H1 (cell line): ENCODE measurements around the gene RNF111. TPM values are rescaled to one million over a fixed set of nuclear protein-coding genes. Genes with fewer than 3 reads are reported as not detected.

Source experiments
- CTCF ChIA-PET: fragments of 300-600 bp; sonication (Branson Sonifier 250); formaldehyde crosslinking; loops from one replicate; lab custom pipeline; 2021; ENCODE audit not compliant: partially characterized antibody; lab: Charles Lee
- POLR2A ChIA-PET: fragments of 300-600 bp; sonication (Branson Sonifier 250); formaldehyde crosslinking; loops from one replicate; lab custom pipeline; 2021; ENCODE audit warnings: inconsistent platforms; ENCODE audit not compliant: partially characterized antibody; lab: Charles Lee
- DNase-seq, 2 experiments: peaks; one replicate each; pipeline versions ENCODE4 v3.0.0 to v3.0.0-alpha.2; 2010 to 2022; ENCODE audit warnings: low spot score in 2 of 2, low read depth in 1 of 2, mixed read lengths in 1 of 2
- FAIRE-seq: peaks from 2 replicates; lab custom pipeline; 2011; peaks lifted over from hg19 to GRCh38; lab: Jason Lieb, UNC
- H2AFZ ChIP-seq: 2 replicates; pipeline ENCODE4 v1.8.1; 2012; ENCODE audit warnings: low read length, inconsistent platforms
- H2AK5ac ChIP-seq: 2 replicates; pipeline ENCODE4 v1.6.1; 2013; ENCODE audit warnings: low read depth, low read length
- H2BK120ac ChIP-seq: replicated peaks from 2 replicates; pipeline ENCODE3; 2013; ENCODE audit warnings: low read depth, low read length, inconsistent platforms
- H2BK12ac ChIP-seq: 2 replicates; pipeline ENCODE4 v1.6.1; 2013; ENCODE audit warnings: low read depth, low read length
- H2BK15ac ChIP-seq: 2 replicates; pipeline ENCODE4 v1.6.1; 2013; ENCODE audit warnings: low read length
- H2BK20ac ChIP-seq: 2 replicates; pipeline ENCODE4 v1.6.1; 2013; ENCODE audit warnings: low read length
- H2BK5ac ChIP-seq: 2 replicates; pipeline ENCODE4 v1.6.1; 2013; ENCODE audit warnings: low read depth, low read length
- H3K14ac ChIP-seq: 2 replicates; pipeline ENCODE4 v1.6.1; 2013; ENCODE audit warnings: inconsistent platforms; ENCODE audit not compliant: insufficient read length
- H3K18ac ChIP-seq: 2 replicates; pipeline ENCODE4 v1.6.1; 2013; ENCODE audit warnings: low read length; ENCODE audit errors: extremely low read depth
- H3K23ac ChIP-seq: 2 replicates; pipeline ENCODE4 v1.6.1; 2013; ENCODE audit warnings: inconsistent platforms; ENCODE audit not compliant: insufficient read length
- H3K23me2 ChIP-seq: 2 replicates; pipeline ENCODE4 v1.6.1; 2013; ENCODE audit warnings: low read depth, low read length
- H3K27ac ChIP-seq: 2 replicates; pipeline ENCODE4 v1.6.1; 2011; ENCODE audit warnings: low read depth, low read length, inconsistent platforms
- H3K27me3 ChIP-seq, 4 experiments: replicated peaks in 1 of 4; 1 replicate in 1 of 4; 2 replicates in 3 of 4; pipeline versions ENCODE4 v1.6.1 to v1.8.1; 2011 to 2013; ENCODE audit warnings: low read length in 3 of 4, mild to moderate bottlenecking in 3 of 4, inconsistent platforms in 2 of 4, mixed read lengths in 2 of 4, moderate library complexity in 1 of 4; ENCODE audit not compliant: control insufficient read depth in 3 of 4, insufficient read depth in 3 of 4; ENCODE audit errors: extremely low read depth in 1 of 4
- H3K36me3 ChIP-seq, 4 experiments: 2 replicates each; pipeline versions ENCODE4 v1.6.1 to v1.8.1; 2011 to 2013; ENCODE audit warnings: mild to moderate bottlenecking in 4 of 4, low read length in 3 of 4, moderate library complexity in 2 of 4, control low read depth in 1 of 4, inconsistent platforms in 1 of 4; ENCODE audit not compliant: insufficient read depth in 4 of 4, control insufficient read depth in 2 of 4
- H3K4ac ChIP-seq: replicated peaks from 2 replicates; pipeline ENCODE3; 2013; ENCODE audit warnings: low read length, low read depth, mixed read lengths, inconsistent platforms; ENCODE audit not compliant: insufficient read length
- H3K4me1 ChIP-seq, 4 experiments: replicated peaks in 1 of 4; 1 replicate in 1 of 4; 2 replicates in 3 of 4; pipeline versions ENCODE4 v1.6.1 to v1.8.1; 2011 to 2013; ENCODE audit warnings: low read length in 3 of 4, inconsistent platforms in 2 of 4, mixed read lengths in 1 of 4; ENCODE audit not compliant: insufficient read depth in 4 of 4, control insufficient read depth in 3 of 4
- H3K4me2 ChIP-seq, 2 experiments: 2 replicates each; pipeline versions ENCODE4 v1.6.1 to v1.8.1; 2011 to 2013; ENCODE audit warnings: low read depth in 2 of 2, low read length in 2 of 2, control low read depth in 1 of 2, inconsistent platforms in 1 of 2, mild to moderate bottlenecking in 1 of 2; ENCODE audit not compliant: insufficient read depth in 1 of 2
- H3K4me3 ChIP-seq, 4 experiments: fragments of 200-600, 300-600 bp in 1 of 4; sonication (generic), shearing (Covaris generic), sonication (Bioruptor Twin) in 1 of 4; 2 replicates each; pipeline versions ENCODE4 v1.5.1 to v1.8.1; 2011 to 2016; ENCODE audit warnings: low read length in 4 of 4, low read depth in 3 of 4, control low read depth in 2 of 4, inconsistent platforms in 2 of 4, mild to moderate bottlenecking in 2 of 4, mixed read lengths in 1 of 4, moderate library complexity in 1 of 4; ENCODE audit not compliant: insufficient read depth in 2 of 4; ENCODE audit errors: extremely low read depth in 1 of 4
- H3K56ac ChIP-seq: replicated peaks from 2 replicates; pipeline ENCODE3; 2013; ENCODE audit warnings: low read depth, mild to moderate bottlenecking, mixed read lengths, low read length, inconsistent platforms; ENCODE audit not compliant: insufficient read length
- H3K79me1 ChIP-seq: 2 replicates; pipeline ENCODE4 v1.6.1; 2013; ENCODE audit warnings: low read depth, low read length, control low read depth
- H3K79me2 ChIP-seq, 2 experiments: 2 replicates each; pipeline versions ENCODE4 v1.6.1 to v1.8.1; 2012 to 2013; ENCODE audit warnings: low read length in 2 of 2, mild to moderate bottlenecking in 2 of 2, inconsistent platforms in 1 of 2; ENCODE audit not compliant: insufficient read depth in 2 of 2, control insufficient read depth in 1 of 2
- H3K9ac ChIP-seq, 4 experiments: replicated peaks in 1 of 4; 1 replicate in 1 of 4; 2 replicates in 3 of 4; pipeline versions ENCODE4 v1.6.1 to v1.8.1; 2011 to 2013; ENCODE audit warnings: low read depth in 3 of 4, low read length in 3 of 4, control low read depth in 2 of 4, mild to moderate bottlenecking in 2 of 4, moderate library complexity in 2 of 4, inconsistent platforms in 1 of 4; ENCODE audit errors: extremely low read depth in 1 of 4
- H3K9me3 ChIP-seq, 2 experiments: 2 replicates each; pipeline versions ENCODE4 v1.6.1 to v1.8.1; 2012 to 2013; ENCODE audit warnings: mild to moderate bottlenecking in 2 of 2, moderate library complexity in 2 of 2, control low read depth in 1 of 2, inconsistent platforms in 1 of 2, low read depth in 1 of 2, low read length in 1 of 2, mixed read lengths in 1 of 2; ENCODE audit not compliant: insufficient read depth in 2 of 2
- H4K20me1 ChIP-seq, 2 experiments: replicated peaks in 1 of 2; 2 replicates each; pipeline versions ENCODE3 to v1.8.1; 2011 to 2013; ENCODE audit warnings: inconsistent platforms in 2 of 2, low read length in 2 of 2, mild to moderate bottlenecking in 1 of 2; ENCODE audit not compliant: insufficient read depth in 2 of 2, control insufficient read depth in 1 of 2
- H4K5ac ChIP-seq: 2 replicates; pipeline ENCODE4 v1.6.1; 2013; ENCODE audit warnings: low read length, low read depth, mixed read lengths, inconsistent platforms; ENCODE audit not compliant: insufficient read length
- H4K8ac ChIP-seq: 2 replicates; pipeline ENCODE4 v1.8.0; 2013; ENCODE audit warnings: mild to moderate bottlenecking, moderate library complexity, low read length, inconsistent platforms; ENCODE audit not compliant: insufficient read depth; ENCODE audit errors: extremely low read depth
- H4K91ac ChIP-seq: replicated peaks from 2 replicates; pipeline ENCODE3; 2013; ENCODE audit warnings: low read length, mixed read lengths, inconsistent platforms; ENCODE audit not compliant: insufficient read length
- JUN ChIP-seq: IDR thresholded peaks from 2 replicates; pipeline ENCODE4 v1.6.1; 2011; ENCODE audit warnings: low read depth, mild to moderate bottlenecking, improper control_type of control experiment, low read length
- RFX5 ChIP-seq: IDR thresholded peaks from 2 replicates; pipeline ENCODE4 v1.6.1; 2011; ENCODE audit warnings: low read depth, low read length, improper control_type of control experiment, borderline replicate concordance
- WGBS, 2 experiments: shearing (Covaris generic) in 1 of 2; methylation state at CpG; one replicate each; pipeline versions ENCODE4 v1.1.6 to v1.1.7; 2013 to 2015; ENCODE audit warnings: low lambda C conversion rate in 2 of 2, mixed read lengths in 2 of 2, inconsistent platforms in 1 of 2, low coverage in 1 of 2, missing lambda C conversion rate in 1 of 2; ENCODE audit not compliant: insufficient replicate concordance in 2 of 2, insufficient coverage in 1 of 2, insufficient read length in 1 of 2; ENCODE audit errors: extremely low coverage in 1 of 2, missing lambda C conversion rate in 1 of 2; 5-methylcytosine and 5-hydroxymethylcytosine counted together
- polyA plus RNA-seq, 7 experiments: library from polyadenylated mRNA; depleted of rRNA in 3 of 7; stranded (reverse) in 5 of 7; unstranded in 2 of 7; fragments of >200 nt in 5 of 7; fragments of 200-250 nt in 2 of 7; gene quantifications; 1 replicate in 5 of 7; 2 replicates in 1 of 7; 4 replicates in 1 of 7; pipeline versions ENCODE4 v1.2.1 to v1.2.3, GENCODE V29; 2011 to 2013; ENCODE audit warnings: missing spikeins in 2 of 7, mixed read lengths in 2 of 7
- total RNA-seq: library from RNA; stranded (reverse); fragmentation: NEBNext Ultra II Directional; extraction: Animal tissue kit (Norgen Biotek cat#: 25700); gene quantifications from 2 replicates; pipeline ENCODE4 v1.2.1, GENCODE V29; 2021

The RNF111 gene
- total and polyA plus RNA-seq, 2 of the 8 experiments (the other 6 are each of a cell fraction or from before 2014, with no cell fraction given): 18.5 to 26.6 TPM

- Histone ChIP-seq H3K27ac (no peak overlapping the region), H3K9ac (no peak overlapping the region), H2AK5ac (no peak overlapping the region), H3K79me2 (peaks cover 0 to 38% of the 10 kb centered on the region in 2 experiments; a peak in 3 of 4 replicates), H3K4ac (no peak overlapping the region), H3K23me2 (no peaks in the 10 kb centered on the region), H2BK120ac (no peak overlapping the region), H3K9me3 (no peaks in the 10 kb centered on the region), H2BK15ac (no peak overlapping the region), H3K79me1 (peaks cover 4% of the 10 kb centered on the region; the same call in 1 of the 2 replicates), H2AFZ (no peak overlapping the region), H3K23ac (no peak overlapping the region), H3K14ac (no peak overlapping the region), H3K18ac (no peak overlapping the region), H3K27me3 (no peaks in the 10 kb centered on the region), H3K56ac (no peak overlapping the region), H4K20me1 (peaks cover 0 to 3% of the 10 kb centered on the region in 2 experiments), H3K36me3 (peaks cover 3 to 18% (median 11%) of the 10 kb centered on the region in 4 experiments; a peak in 4 of 8 replicates), H4K8ac (no peak overlapping the region), H3K4me2 (no peak overlapping the region), H2BK5ac (no peak overlapping the region), H4K91ac (no peak overlapping the region), H3K4me1 (no peaks in the 10 kb centered on the region), H2BK20ac (no peak overlapping the region), H2BK12ac (no peak overlapping the region), H4K5ac (no peak overlapping the region), H3K4me3 (no peak overlapping the region)
- no peak for DNase-seq
- ChIA-PET CTCF (interaction anchor here (1.3 kb wide), 1 partner anchor 16 kb away, joined by 3 read pairs; no protein-coding TSS in a partner anchor), POLR2A (no interaction called here)
- FAIRE-seq: no peak
- TF ChIP-seq JUN (no peak), RFX5 (no peak)
- 96% methylated on average over 3 of the region's 3 CpGs; no CpG with 5 or more reads in 1 of the 2 experiments for WGBS, 2 experiments
These were observed 47.7 kb downstream of the RNF111 start for GRCh38 chr15:59035201-59035600.
